ENCODE data around the gene HOXA7.

Gene HOXA7

GRCh38 chr7:27170426-27171324, 14.2 kb upstream of the HOXA7 start:
- DNase-seq (ENCODE audit: low read depth in 2 of 2): no peak

- no peak for DNase-seq (ENCODE audit: low read depth in 2 of 2)
Measured at GRCh38 chr7:27169658-27170425, 13.4 kb upstream of the HOXA7 start.

- DNase-seq (ENCODE audit: low read depth in 2 of 2): no peak
Measured at GRCh38 chr7:27168265-27168947, 11.9 kb upstream of the HOXA7 start.

GRCh38 chr7:27167916-27168264, 11.4 kb upstream of the HOXA7 start:
- DNase-seq (ENCODE audit: low read depth in 2 of 2): no peak

- peak in 1 of 2 experiments; percentile 71 for DNase-seq (ENCODE audit: low read depth in 2 of 2)
Measured at GRCh38 chr7:27166531-27167505, 10.3 kb upstream of the HOXA7 start.

GRCh38 chr7:27165996-27166530, 9.6 kb upstream of the HOXA7 start:
- DNase-seq (ENCODE audit: low read depth in 2 of 2): peak in 1 of 2 experiments; percentile 82

GRCh38 chr7:27165089-27165995, 8.9 kb upstream of the HOXA7 start, which contains the start of gene HOXA9:
Gene HOXA9 (minus strand): TSS chr7:27165537. CDS start chr7:27165457, 80 bp downstream.
- peak; percentile 95 to 96 for DNase-seq (ENCODE audit: low read depth in 2 of 2)

- DNase-seq (ENCODE audit: low read depth in 2 of 2): no peak
Measured at GRCh38 chr7:27164367-27165088, 8.1 kb upstream of the HOXA7 start.

- DNase-seq (ENCODE audit: low read depth in 2 of 2): no peak
Measured at GRCh38 chr7:27164045-27164366, 7.5 kb upstream of the HOXA7 start.

GRCh38 chr7:27163288-27164044, 7.0 kb upstream of the HOXA7 start:
- no peak for DNase-seq (ENCODE audit: low read depth in 2 of 2)

- no peak for DNase-seq (ENCODE audit: low read depth in 2 of 2)
Measured at GRCh38 chr7:27162561-27163287, 6.2 kb upstream of the HOXA7 start.

- DNase-seq (ENCODE audit: low read depth in 2 of 2): no peak
Measured at GRCh38 chr7:27161721-27162560, 5.5 kb upstream of the HOXA7 start.

- no peak for DNase-seq (ENCODE audit: low read depth in 2 of 2)
Measured at GRCh38 chr7:27161214-27161720, 4.8 kb upstream of the HOXA7 start.

GRCh38 chr7:27160546-27161213, 4.2 kb upstream of the HOXA7 start:
- peak in 1 of 2 experiments; percentile 68 for DNase-seq (ENCODE audit: low read depth in 2 of 2)

- DNase-seq (ENCODE audit: low read depth in 2 of 2): no peak
Measured at GRCh38 chr7:27160145-27160545, 3.7 kb upstream of the HOXA7 start.
